IMR-90 (cell line): ENCODE measurements around the gene ZKSCAN1.

Experiments used
- CEBPB ChIP-seq: IDR thresholded peaks from 2 replicates; pipeline ENCODE4 v1.6.1; 2012; ENCODE audit warnings: low read depth, low read length, improper control_type of control experiment
- CTCF ChIP-seq: conservative IDR thresholded peaks from 2 replicates; pipeline ENCODE4 v1.5.1; 2012; ENCODE audit warnings: mild to moderate bottlenecking, low read depth, low read length, improper control_type of control experiment
- FOS ChIP-seq: fragments of 150-350 bp; IDR thresholded peaks from 2 replicates; pipeline ENCODE4 v1.6.1; 2016; ENCODE audit warnings: low read depth, low read length
- MXI1 ChIP-seq: IDR thresholded peaks from 2 replicates; pipeline ENCODE4 v1.6.1; 2012; ENCODE audit warnings: low read depth, mild to moderate bottlenecking, low read length, moderate library complexity, borderline replicate concordance
- POLR2A ChIP-seq: IDR thresholded peaks from 2 replicates; pipeline ENCODE4 v1.6.1; 2012; ENCODE audit warnings: mild to moderate bottlenecking, low read depth, low read length
- SMC3 ChIP-seq: fragments of 150-350 bp; IDR thresholded peaks from 2 replicates; pipeline ENCODE4 v1.6.1; 2016; ENCODE audit warnings: low read depth, mild to moderate bottlenecking, antibody characterized with exemption, low read length, moderate library complexity

- TF ChIP-seq CTCF (no peak), CEBPB (0 out of 2 replicates have a peak, but pooled peaks have one; percentile 31), POLR2A (peak; percentile 75; the same call in 1 of the 2 replicates), FOS (no peak), SMC3 (no peak), MXI1 (no peak)
Observed at GRCh38 chr7:100016215-100016901, 962 bp downstream of the ZKSCAN1 start.
